SK-N-SH (cell line): ENCODE measurements around the gene ARHGAP15.

Source experiments
- POLR2AphosphoS5 ChIP-seq: IDR thresholded peaks from 2 replicates; pipeline ENCODE4 v1.6.1; 2012; ENCODE audit warnings: low read depth, low read length
- RAD21 ChIP-seq: IDR thresholded peaks from 2 replicates; pipeline ENCODE4 v1.6.1; 2012; ENCODE audit warnings: mild to moderate bottlenecking, low read length
- TF ChIP-seq, protein P1 (sequence below): fragments of 200-600 bp; sonication (generic); IDR thresholded peaks from 2 replicates; pipeline ENCODE4 v1.6.1; 2017; ENCODE audit warnings: antibody characterized with exemption, mild to moderate bottlenecking, moderate library complexity

DNA sequence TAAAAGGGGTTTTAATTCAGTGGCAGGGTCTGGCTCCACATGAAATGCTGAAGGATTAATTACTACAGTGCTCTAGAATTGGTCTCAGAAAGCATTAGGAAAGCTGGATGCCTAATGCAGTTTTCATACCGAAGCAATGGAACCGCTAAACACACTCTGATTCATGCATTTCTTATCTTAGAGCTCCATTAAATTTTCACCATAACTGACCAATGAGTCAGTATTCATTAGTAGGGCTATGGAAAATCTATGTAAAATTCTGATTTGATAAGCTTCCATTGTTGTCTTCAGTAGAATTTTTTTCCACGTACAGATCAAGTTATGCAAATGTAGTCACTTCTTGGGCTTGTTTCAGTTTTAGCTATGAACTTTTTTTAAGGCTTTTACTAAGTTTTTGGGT lies 359.9 kb downstream of the ARHGAP15 start:
- TF ChIP-seq, protein P1, sequence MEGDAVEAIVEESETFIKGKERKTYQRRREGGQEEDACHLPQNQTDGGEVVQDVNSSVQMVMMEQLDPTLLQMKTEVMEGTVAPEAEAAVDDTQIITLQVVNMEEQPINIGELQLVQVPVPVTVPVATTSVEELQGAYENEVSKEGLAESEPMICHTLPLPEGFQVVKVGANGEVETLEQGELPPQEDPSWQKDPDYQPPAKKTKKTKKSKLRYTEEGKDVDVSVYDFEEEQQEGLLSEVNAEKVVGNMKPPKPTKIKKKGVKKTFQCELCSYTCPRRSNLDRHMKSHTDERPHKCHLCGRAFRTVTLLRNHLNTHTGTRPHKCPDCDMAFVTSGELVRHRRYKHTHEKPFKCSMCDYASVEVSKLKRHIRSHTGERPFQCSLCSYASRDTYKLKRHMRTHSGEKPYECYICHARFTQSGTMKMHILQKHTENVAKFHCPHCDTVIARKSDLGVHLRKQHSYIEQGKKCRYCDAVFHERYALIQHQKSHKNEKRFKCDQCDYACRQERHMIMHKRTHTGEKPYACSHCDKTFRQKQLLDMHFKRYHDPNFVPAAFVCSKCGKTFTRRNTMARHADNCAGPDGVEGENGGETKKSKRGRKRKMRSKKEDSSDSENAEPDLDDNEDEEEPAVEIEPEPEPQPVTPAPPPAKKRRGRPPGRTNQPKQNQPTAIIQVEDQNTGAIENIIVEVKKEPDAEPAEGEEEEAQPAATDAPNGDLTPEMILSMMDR = no peak
- TF ChIP-seq RAD21 (no peak), POLR2AphosphoS5 (no peak; the same call in 1 of the 2 replicates)
